ENCODE data around the gene ZFYVE21.

DNA sequence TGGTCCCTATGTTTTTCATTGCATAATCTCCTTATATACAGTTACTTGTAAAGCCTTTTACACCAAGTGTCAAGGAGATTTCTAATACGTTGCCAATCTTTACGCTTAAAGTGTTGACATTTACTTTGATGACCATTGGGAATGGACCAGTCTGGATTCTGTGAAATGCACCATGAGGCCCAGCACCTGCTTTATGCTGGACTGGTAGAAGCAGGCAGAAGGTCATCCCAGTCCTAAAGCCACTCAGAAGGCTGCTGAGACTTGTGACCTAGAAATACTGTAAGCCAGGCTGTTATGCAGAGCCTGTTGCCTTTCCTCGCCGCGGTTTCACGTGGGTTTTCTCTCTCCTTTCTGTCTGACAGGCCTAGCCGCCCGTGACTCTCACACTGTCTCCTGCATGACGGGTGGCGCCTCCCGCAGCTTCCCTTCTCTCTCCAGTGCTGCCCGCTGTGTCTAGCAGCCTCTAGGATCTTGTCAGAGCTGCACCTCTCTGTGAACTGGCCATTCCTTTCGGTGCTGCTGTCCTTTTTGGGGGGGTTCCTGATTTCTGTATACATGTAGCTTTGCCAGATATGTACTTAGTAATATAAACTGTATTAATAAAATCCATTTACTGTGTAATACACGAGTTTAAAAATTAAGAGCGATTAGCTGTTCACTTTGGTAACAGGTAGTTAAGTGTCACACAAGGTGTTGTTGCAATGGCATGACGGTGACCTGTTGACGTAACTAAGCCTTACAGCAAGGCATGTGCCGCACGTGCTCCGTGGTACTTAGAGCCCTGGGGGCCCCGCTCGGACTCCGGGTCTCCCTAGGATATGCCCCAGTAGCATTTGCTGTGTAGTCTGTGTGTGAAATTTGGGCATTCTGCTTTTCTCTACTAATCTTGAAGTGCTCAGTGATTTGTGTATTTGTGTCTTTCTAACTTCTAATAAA lies 30.1 kb upstream of the ZFYVE21 start:
- no peak for TF ChIP-seq EP300 (IDR thresholded peaks at IDR 0.05)
- TF ChIP-seq, protein P1, sequence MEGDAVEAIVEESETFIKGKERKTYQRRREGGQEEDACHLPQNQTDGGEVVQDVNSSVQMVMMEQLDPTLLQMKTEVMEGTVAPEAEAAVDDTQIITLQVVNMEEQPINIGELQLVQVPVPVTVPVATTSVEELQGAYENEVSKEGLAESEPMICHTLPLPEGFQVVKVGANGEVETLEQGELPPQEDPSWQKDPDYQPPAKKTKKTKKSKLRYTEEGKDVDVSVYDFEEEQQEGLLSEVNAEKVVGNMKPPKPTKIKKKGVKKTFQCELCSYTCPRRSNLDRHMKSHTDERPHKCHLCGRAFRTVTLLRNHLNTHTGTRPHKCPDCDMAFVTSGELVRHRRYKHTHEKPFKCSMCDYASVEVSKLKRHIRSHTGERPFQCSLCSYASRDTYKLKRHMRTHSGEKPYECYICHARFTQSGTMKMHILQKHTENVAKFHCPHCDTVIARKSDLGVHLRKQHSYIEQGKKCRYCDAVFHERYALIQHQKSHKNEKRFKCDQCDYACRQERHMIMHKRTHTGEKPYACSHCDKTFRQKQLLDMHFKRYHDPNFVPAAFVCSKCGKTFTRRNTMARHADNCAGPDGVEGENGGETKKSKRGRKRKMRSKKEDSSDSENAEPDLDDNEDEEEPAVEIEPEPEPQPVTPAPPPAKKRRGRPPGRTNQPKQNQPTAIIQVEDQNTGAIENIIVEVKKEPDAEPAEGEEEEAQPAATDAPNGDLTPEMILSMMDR (IDR thresholded peaks at IDR 0.05) = no peak
- no peak for TF ChIP-seq POLR2A (IDR thresholded peaks at IDR 0.05)
